ENCODE measurements around the gene HSPB8. TPM values are rescaled to one million over a fixed set of nuclear protein-coding genes. Genes with fewer than 3 reads are reported as not detected.

Gene HSPB8
- total RNA-seq, 1 donor from 2014 or later: 54.6 TPM

DNA sequence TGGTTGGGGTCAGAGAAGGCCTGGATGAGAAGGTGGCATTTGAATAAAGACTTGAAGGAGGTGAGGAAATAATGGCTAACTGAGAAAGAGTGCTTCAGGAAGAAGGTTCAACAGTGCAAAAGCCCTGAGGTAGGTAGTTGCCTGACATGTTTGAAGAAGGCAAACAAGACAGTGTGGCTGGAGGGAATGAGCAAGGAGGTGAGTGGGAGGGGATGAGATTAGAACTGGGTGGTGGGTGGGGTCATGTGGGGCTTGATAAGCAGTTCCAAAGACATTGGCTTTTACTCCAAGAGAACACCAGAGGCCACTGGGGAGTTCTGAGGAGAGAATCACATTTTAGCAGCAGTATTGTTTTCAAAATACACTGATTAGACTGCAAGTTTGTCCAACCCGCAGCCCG is 50.5 kb downstream of the HSPB8 start:
- Histone ChIP-seq H3K9ac (ENCODE audit: low read length) (no peak overlapping the region), H3K27me3 (ENCODE audit: insufficient read depth, low read length) (no peaks in the 10 kb centered on the region), H3K9me3 (ENCODE audit: insufficient read depth, low read depth, low read length) (no peaks in the 10 kb centered on the region), H3K4me3 (ENCODE audit: insufficient read depth, low read depth, low read length) (no peak overlapping the region), H4K20me1 (ENCODE audit: insufficient read depth, low read length) (no peaks in the 10 kb centered on the region), H3K36me3 (ENCODE audit: insufficient read depth, low read length) (no peaks in the 10 kb centered on the region), H3K27ac (ENCODE audit: low read depth, low read length) (no peak overlapping the region), H2AFZ (ENCODE audit: low read depth, low read length) (no peak overlapping the region), H3K4me2 (ENCODE audit: low read length) (no peak overlapping the region), H3K79me2 (ENCODE audit: insufficient read depth, low read length) (no peaks in the 10 kb centered on the region), H3K4me1 (ENCODE audit: insufficient read depth, low read length) (no peaks in the 10 kb centered on the region)
- no peak for FAIRE-seq
- Mint-ChIP-seq H3K27ac (ENCODE audit: unreplicated experiment) (no peak overlapping the region), H3K4me3 (ENCODE audit: unreplicated experiment) (no peak overlapping the region), H3K36me3 (ENCODE audit: low read depth, unreplicated experiment) (no peaks in the 10 kb centered on the region), H3K9me3 (ENCODE audit: unreplicated experiment) (peaks cover 3% of the 10 kb centered on the region), H3K4me1 (ENCODE audit: low read depth, unreplicated experiment) (peaks cover 8% of the 10 kb centered on the region), H3K27me3 (ENCODE audit: low read depth, unreplicated experiment) (peaks cover 13% of the 10 kb centered on the region)
- no peak for DNase-seq (ENCODE audit: low read depth)
- TF ChIP-seq, protein P1, sequence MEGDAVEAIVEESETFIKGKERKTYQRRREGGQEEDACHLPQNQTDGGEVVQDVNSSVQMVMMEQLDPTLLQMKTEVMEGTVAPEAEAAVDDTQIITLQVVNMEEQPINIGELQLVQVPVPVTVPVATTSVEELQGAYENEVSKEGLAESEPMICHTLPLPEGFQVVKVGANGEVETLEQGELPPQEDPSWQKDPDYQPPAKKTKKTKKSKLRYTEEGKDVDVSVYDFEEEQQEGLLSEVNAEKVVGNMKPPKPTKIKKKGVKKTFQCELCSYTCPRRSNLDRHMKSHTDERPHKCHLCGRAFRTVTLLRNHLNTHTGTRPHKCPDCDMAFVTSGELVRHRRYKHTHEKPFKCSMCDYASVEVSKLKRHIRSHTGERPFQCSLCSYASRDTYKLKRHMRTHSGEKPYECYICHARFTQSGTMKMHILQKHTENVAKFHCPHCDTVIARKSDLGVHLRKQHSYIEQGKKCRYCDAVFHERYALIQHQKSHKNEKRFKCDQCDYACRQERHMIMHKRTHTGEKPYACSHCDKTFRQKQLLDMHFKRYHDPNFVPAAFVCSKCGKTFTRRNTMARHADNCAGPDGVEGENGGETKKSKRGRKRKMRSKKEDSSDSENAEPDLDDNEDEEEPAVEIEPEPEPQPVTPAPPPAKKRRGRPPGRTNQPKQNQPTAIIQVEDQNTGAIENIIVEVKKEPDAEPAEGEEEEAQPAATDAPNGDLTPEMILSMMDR (IDR thresholded peaks at IDR 0.05; ENCODE audit: insufficient read depth, low read depth, low read length): no peak
- TF ChIP-seq EZH2 (IDR thresholded peaks at IDR 0.05; ENCODE audit: insufficient read depth, low read length): no peak

DNA sequence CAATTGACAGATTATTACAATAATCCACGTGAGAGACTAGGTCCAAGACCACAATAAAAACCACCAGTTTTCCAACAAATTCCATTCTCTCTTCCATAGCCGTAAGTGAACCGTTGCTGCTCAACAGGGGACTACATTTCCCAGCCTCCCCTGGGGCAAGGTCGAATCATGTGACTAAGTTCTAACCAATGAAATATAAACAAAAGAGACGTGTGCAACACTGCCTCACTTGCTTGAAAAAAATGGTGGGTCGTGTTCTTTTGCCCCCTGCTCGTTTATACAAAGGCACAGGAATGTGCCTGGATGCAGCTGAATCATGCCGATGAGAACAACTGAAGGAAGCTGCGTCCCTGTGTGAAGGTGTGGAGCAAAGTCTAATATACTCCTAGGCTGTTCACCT is 51.1 kb downstream of the HSPB8 start:
- no peaks in the 10 kb centered on the region for H4K20me1 ChIP-seq (ENCODE audit: insufficient read depth, low read length)
- peaks cover 13% of the 10 kb centered on the region for H3K27me3 Mint-ChIP-seq (ENCODE audit: low read depth, unreplicated experiment)
- H3K27ac Mint-ChIP-seq (ENCODE audit: unreplicated experiment): no peak overlapping the region
- H3K9ac ChIP-seq (ENCODE audit: low read length): no peak overlapping the region
- no peak overlapping the region for H3K27ac ChIP-seq (ENCODE audit: low read depth, low read length)
- DNase-seq (ENCODE audit: low read depth): peak; percentile 14
- H3K9me3 Mint-ChIP-seq (ENCODE audit: unreplicated experiment): peaks cover 3% of the 10 kb centered on the region
- no peaks in the 10 kb centered on the region for H3K9me3 ChIP-seq (ENCODE audit: insufficient read depth, low read depth, low read length)
- no peak overlapping the region for H3K4me3 Mint-ChIP-seq (ENCODE audit: unreplicated experiment)
- H3K27me3 ChIP-seq (ENCODE audit: insufficient read depth, low read length): no peaks in the 10 kb centered on the region
- no peaks in the 10 kb centered on the region for H3K36me3 ChIP-seq (ENCODE audit: insufficient read depth, low read length)
- no peaks in the 10 kb centered on the region for H3K36me3 Mint-ChIP-seq (ENCODE audit: low read depth, unreplicated experiment)
- H3K4me2 ChIP-seq (ENCODE audit: low read length): peak overlapping the region; percentile 57
- H3K4me1 Mint-ChIP-seq (ENCODE audit: low read depth, unreplicated experiment): peaks cover 8% of the 10 kb centered on the region
- FAIRE-seq: no peak
- H2AFZ ChIP-seq (ENCODE audit: low read depth, low read length): peak overlapping the region; percentile 58
- no peaks in the 10 kb centered on the region for H3K79me2 ChIP-seq (ENCODE audit: insufficient read depth, low read length)
- H3K4me1 ChIP-seq (ENCODE audit: insufficient read depth, low read length): no peaks in the 10 kb centered on the region
- TF ChIP-seq, protein P1 (IDR thresholded peaks at IDR 0.05; ENCODE audit: insufficient read depth, low read depth, low read length): no peak
- TF ChIP-seq EZH2 (IDR thresholded peaks at IDR 0.05; ENCODE audit: insufficient read depth, low read length): no peak
- no peak overlapping the region for H3K4me3 ChIP-seq (ENCODE audit: insufficient read depth, low read depth, low read length)

DNA sequence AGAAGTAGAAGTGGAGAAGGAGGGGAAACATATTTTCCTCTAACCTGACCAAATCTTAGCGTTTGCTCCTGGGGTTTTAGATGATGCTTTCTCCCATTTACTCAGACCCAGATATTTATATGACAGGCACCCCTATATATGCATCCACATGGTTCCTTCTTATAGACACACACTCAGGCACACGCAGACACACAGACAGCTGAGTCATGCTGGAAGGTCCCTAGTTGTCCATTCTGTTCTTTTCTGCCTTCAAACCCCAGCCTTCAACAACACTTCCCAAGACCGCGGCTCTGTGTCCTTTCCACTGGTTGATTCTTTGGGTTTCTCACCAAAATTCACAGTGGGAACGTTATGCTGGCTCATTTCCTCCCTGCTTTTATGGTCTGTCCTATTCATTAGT is 52.1 kb downstream of the HSPB8 start:
- Mint-ChIP-seq H3K27ac (ENCODE audit: unreplicated experiment) (no peak overlapping the region), H3K4me3 (ENCODE audit: unreplicated experiment) (no peak overlapping the region), H3K4me1 (ENCODE audit: low read depth, unreplicated experiment) (peaks cover 6% of the 10 kb centered on the region), H3K27me3 (ENCODE audit: low read depth, unreplicated experiment) (peaks cover 17% of the 10 kb centered on the region), H3K36me3 (ENCODE audit: low read depth, unreplicated experiment) (no peaks in the 10 kb centered on the region), H3K9me3 (ENCODE audit: unreplicated experiment) (peaks cover 3% of the 10 kb centered on the region)
- Histone ChIP-seq H2AFZ (ENCODE audit: low read depth, low read length) (no peak overlapping the region), H3K27ac (ENCODE audit: low read depth, low read length) (no peak overlapping the region), H3K9me3 (ENCODE audit: insufficient read depth, low read depth, low read length) (no peaks in the 10 kb centered on the region), H3K36me3 (ENCODE audit: insufficient read depth, low read length) (no peaks in the 10 kb centered on the region), H3K79me2 (ENCODE audit: insufficient read depth, low read length) (no peaks in the 10 kb centered on the region), H3K4me1 (ENCODE audit: insufficient read depth, low read length) (no peaks in the 10 kb centered on the region), H3K4me2 (ENCODE audit: low read length) (no peak overlapping the region), H3K27me3 (ENCODE audit: insufficient read depth, low read length) (no peaks in the 10 kb centered on the region), H3K9ac (ENCODE audit: low read length) (no peak overlapping the region), H4K20me1 (ENCODE audit: insufficient read depth, low read length) (no peaks in the 10 kb centered on the region), H3K4me3 (ENCODE audit: insufficient read depth, low read depth, low read length) (no peak overlapping the region)
- FAIRE-seq (no peak), DNase-seq (ENCODE audit: low read depth) (no peak)
- TF ChIP-seq EZH2 (IDR thresholded peaks at IDR 0.05; ENCODE audit: insufficient read depth, low read length): no peak
- TF ChIP-seq, protein P1 (IDR thresholded peaks at IDR 0.05; ENCODE audit: insufficient read depth, low read depth, low read length): no peak
